Activated CD8-positive, alpha-beta memory T cell treated with anti-CD3 and anti-CD28 coated beads for 48 hours (primary cell): ENCODE data around the gene GARIN5B.

Experiments
- DNase-seq, 3 experiments: peaks; one replicate each; pipeline ENCODE4 v3.0.0-alpha.2; 2020; ENCODE audit warnings: low read depth in 2 of 3, low spot score in 2 of 3

The GARIN5B gene

GRCh38 chr19:55389386-55390317 is 26.6 kb upstream of the GARIN5B start:
- DNase-seq, result no peak

GRCh38 chr19:55387736-55388497 is 24.9 kb upstream of the GARIN5B start:
- no peak for DNase-seq

GRCh38 chr19:55386493-55386971 is 23.5 kb upstream of the GARIN5B start:
- no peak for DNase-seq

- DNase-seq, result peak; percentile 88 to 98 (median 95)
Observed at GRCh38 chr19:55385724-55386492, 22.8 kb upstream of the GARIN5B start, which contains the start of gene RPL28. Gene RPL28, plus strand, starts transcription at chr19:55385932. Its CDS starts 426 bp downstream, at chr19:55386358.

GRCh38 chr19:55384920-55385723 is 22.1 kb upstream of the GARIN5B start:
- peak; percentile 85 to 88 (median 87) for DNase-seq

GRCh38 chr19:55384131-55384919 is 21.3 kb upstream of the GARIN5B start, which contains the start of gene TMEM238:
Gene TMEM238, minus strand, starts transcription at chr19:55384292. Its CDS starts 33 bp downstream, at chr19:55384259.
- no peak for DNase-seq

- no peak for DNase-seq
Observed at GRCh38 chr19:55383279-55384130, 20.4 kb upstream of the GARIN5B start.

GRCh38 chr19:55382522-55383054 is 19.5 kb upstream of the GARIN5B start:
- DNase-seq, result no peak

- no peak for DNase-seq
Observed at GRCh38 chr19:55382013-55382412, 19.0 kb upstream of the GARIN5B start.

- DNase-seq, result no peak
Observed at GRCh38 chr19:55379174-55379573, 16.1 kb upstream of the GARIN5B start.

GRCh38 chr19:55377356-55378131 is 14.5 kb upstream of the GARIN5B start:
- no peak for DNase-seq

GRCh38 chr19:55376241-55376933 is 13.3 kb upstream of the GARIN5B start, which contains the start of gene TMEM190:
Gene TMEM190, plus strand, starts transcription at chr19:55376826. Its CDS starts 28 bp downstream, at chr19:55376854.
- DNase-seq, result no peak

- DNase-seq, result no peak
Observed at GRCh38 chr19:55373993-55374757, 11.1 kb upstream of the GARIN5B start.

- DNase-seq, result no peak
Observed at GRCh38 chr19:55373306-55373992, 10.4 kb upstream of the GARIN5B start.
